PC-3 (cell line): ENCODE measurements around the gene NOP14. TPM values are rescaled to one million over a fixed set of nuclear protein-coding genes. Genes with fewer than 3 reads are reported as not detected.
"Not testable (repeated sequence)": the region's sequence is repeated elsewhere in the genome, so short reads cannot be mapped to it uniquely, and the experiment has no call there.

Experiments used
- ATAC-seq: fragments of 200-7000 bp; cut with Tn5 transposase; 2 replicates; pipeline ENCODE4 v1.9.1; 2020; ENCODE audit warnings: mild to moderate bottlenecking, moderate library complexity
- BruUV-seq: library from RNA; stranded (reverse); fragments of 400-500 nt; replicated peaks from 2 replicates; lab custom pipeline; 2021; lab: Mats Ljungman, UMichigan
- CTCF ChIA-PET: fragments of 300-600 bp; sonication (Branson Sonifier 250); formaldehyde crosslinking; loops from one replicate; lab custom pipeline; 2022; ENCODE audit warnings: antibody characterized with exemption; lab: Charles Lee
- POLR2A ChIA-PET: fragments of 300-600 bp; sonication (Branson Sonifier 250); formaldehyde crosslinking; loops from one replicate; lab custom pipeline; 2022; ENCODE audit warnings: antibody characterized with exemption; ENCODE audit not compliant: unreplicated experiment; lab: Charles Lee
- DNase-seq: peaks from one replicate; pipeline ENCODE4 v3.0.0-alpha.2; 2015
- H2AFZ ChIP-seq: fragments of 300-600 bp; sonication (generic); 2 replicates; pipeline ENCODE4 v1.6.0; 2016; ENCODE audit warnings: antibody characterized with exemption, low read length
- H3F3A ChIP-seq: fragments of 300-600 bp; sonication (generic); one replicate; pipeline ENCODE4 v1.6.0; 2017; ENCODE audit warnings: antibody characterized with exemption, low read length, control low read depth, mild to moderate bottlenecking; ENCODE audit not compliant: unreplicated experiment
- H3K27ac ChIP-seq: fragments of 300-600 bp; sonication (generic); 2 replicates; pipeline ENCODE4 v1.5.1; 2016; ENCODE audit warnings: mild to moderate bottlenecking, low read length
- H3K27me3 ChIP-seq: fragments of 300-600 bp; sonication (generic); 2 replicates; pipeline ENCODE4 v1.6.1; 2016; ENCODE audit warnings: low read length, mixed read lengths
- H3K36me3 ChIP-seq: fragments of 300-600 bp; sonication (generic); 2 replicates; pipeline ENCODE4 v1.6.1; 2016; ENCODE audit warnings: low read depth, mixed run types, low read length, mixed read lengths
- H3K4me1 ChIP-seq: fragments of 300-600 bp; sonication (generic); 2 replicates; pipeline ENCODE4 v1.5.1; 2016; ENCODE audit warnings: low read length; ENCODE audit not compliant: insufficient read depth
- H3K4me2 ChIP-seq: fragments of 300-600 bp; sonication (generic); 2 replicates; pipeline ENCODE4 v1.6.0; 2016; ENCODE audit warnings: low read length
- H3K4me3 ChIP-seq: fragments of 300-600 bp; sonication (generic); 2 replicates; pipeline ENCODE4 v1.5.1; 2016; ENCODE audit warnings: mild to moderate bottlenecking, low read length, mixed read lengths
- H3K79me2 ChIP-seq: fragments of 300-600 bp; sonication (generic); 2 replicates; pipeline ENCODE4 v1.6.1; 2017; ENCODE audit warnings: low read length, mixed read lengths
- H3K9ac ChIP-seq: fragments of 300-600 bp; sonication (generic); 2 replicates; pipeline ENCODE4 v1.6.0; 2016; ENCODE audit warnings: mild to moderate bottlenecking, low read length
- H3K9me2 ChIP-seq: fragments of 300-600 bp; sonication (generic); replicated peaks from 2 replicates; pipeline ENCODE4 v1.6.1; 2016; ENCODE audit warnings: mixed run types, low read length, mixed read lengths
- H3K9me3 ChIP-seq: fragments of 300-600 bp; sonication (generic); 2 replicates; pipeline ENCODE4 v1.6.1; 2016; ENCODE audit warnings: low read length, mixed read lengths
- H4K20me1 ChIP-seq: fragments of 300-600 bp; sonication (generic); 2 replicates; pipeline ENCODE4 v1.6.1; 2016; ENCODE audit warnings: low read length, mixed read lengths
- EZH2 ChIP-seq: fragments of 300-600 bp; sonication (generic); IDR thresholded peaks from one replicate; pipeline ENCODE4 v1.6.1; 2017; ENCODE audit warnings: antibody characterized with exemption, mild to moderate bottlenecking, low read length; ENCODE audit not compliant: unreplicated experiment
- EZH2phosphoT487 ChIP-seq: fragments of 300-600 bp; sonication (generic); IDR thresholded peaks from 2 replicates; pipeline ENCODE4 v1.6.1; 2018; ENCODE audit warnings: mild to moderate bottlenecking, antibody characterized with exemption, low read length, borderline replicate concordance
- intact Hi-C: fragments of 100-400 bp; cut with micrococcal nuclease; formaldehyde crosslinking; loops from 2 replicates; pipeline ENCODE4 v1.9.0; 2023
- total RNA-seq: library from RNA; depleted of rRNA; stranded (reverse); fragments of >200 nt; gene quantifications from 2 replicates; pipeline ENCODE4 v1.2.3, GENCODE V29; 2014
- TF ChIP-seq, protein P1 (sequence below): fragments of 300-600 bp; sonication (generic); conservative IDR thresholded peaks from 2 replicates; pipeline ENCODE4 v1.5.1; 2017; ENCODE audit warnings: antibody characterized with exemption, low read depth, mild to moderate bottlenecking, low read length

The NOP14 gene
- total RNA-seq, 1 experiment from 2014 or later = 26.0 TPM

DNA sequence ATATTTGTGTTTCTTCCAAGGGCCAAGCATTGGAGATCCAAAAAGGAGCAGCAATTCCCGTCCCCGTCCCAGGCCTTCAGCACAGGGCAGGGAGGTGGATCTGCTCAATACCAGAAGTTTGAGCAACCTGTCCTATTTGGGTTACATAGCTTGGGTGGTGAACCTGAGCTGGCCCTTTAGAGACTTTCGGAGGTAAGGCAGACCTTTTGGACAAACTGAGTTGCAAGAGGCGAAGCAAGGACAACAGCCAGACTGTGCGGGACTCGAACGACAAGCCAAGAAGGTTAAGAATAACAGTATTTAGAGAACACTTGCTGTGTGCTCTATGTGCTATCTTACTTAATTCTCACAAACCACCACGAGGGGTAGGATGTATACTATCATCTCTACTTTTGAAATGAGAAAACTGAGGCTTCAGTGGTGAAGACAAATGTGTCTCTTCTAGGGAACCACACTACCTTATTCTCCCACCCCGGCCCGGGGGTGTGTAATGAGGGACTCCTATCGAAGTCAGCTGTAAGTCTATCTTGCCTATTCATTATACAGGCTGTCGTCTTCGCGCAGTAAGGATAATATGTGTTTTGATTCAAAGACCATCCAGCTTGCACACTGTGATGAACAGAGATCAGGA lies 1.3 kb downstream of the NOP14 start:
- peak overlapping the region; percentile 90 for H3K4me2 ChIP-seq
- intact Hi-C loops = loop anchor here (5.0 kb wide), 1 partner anchor 75 kb away; no protein-coding TSS in a partner anchor
- H3K36me3 ChIP-seq = peaks cover 6% of the 10 kb centered on the region
- no peaks in the 10 kb centered on the region for H3K9me3 ChIP-seq
- CTCF ChIA-PET = no interaction called here
- H3K9ac ChIP-seq = peak overlapping the region; percentile 98
- H3K4me1 ChIP-seq = peaks cover 6% of the 10 kb centered on the region; the same call in 1 of the 2 replicates
- peaks cover 17% of the 10 kb centered on the region for H4K20me1 ChIP-seq
- H3K27ac ChIP-seq = no peak overlapping the region
- TF ChIP-seq, protein P1, sequence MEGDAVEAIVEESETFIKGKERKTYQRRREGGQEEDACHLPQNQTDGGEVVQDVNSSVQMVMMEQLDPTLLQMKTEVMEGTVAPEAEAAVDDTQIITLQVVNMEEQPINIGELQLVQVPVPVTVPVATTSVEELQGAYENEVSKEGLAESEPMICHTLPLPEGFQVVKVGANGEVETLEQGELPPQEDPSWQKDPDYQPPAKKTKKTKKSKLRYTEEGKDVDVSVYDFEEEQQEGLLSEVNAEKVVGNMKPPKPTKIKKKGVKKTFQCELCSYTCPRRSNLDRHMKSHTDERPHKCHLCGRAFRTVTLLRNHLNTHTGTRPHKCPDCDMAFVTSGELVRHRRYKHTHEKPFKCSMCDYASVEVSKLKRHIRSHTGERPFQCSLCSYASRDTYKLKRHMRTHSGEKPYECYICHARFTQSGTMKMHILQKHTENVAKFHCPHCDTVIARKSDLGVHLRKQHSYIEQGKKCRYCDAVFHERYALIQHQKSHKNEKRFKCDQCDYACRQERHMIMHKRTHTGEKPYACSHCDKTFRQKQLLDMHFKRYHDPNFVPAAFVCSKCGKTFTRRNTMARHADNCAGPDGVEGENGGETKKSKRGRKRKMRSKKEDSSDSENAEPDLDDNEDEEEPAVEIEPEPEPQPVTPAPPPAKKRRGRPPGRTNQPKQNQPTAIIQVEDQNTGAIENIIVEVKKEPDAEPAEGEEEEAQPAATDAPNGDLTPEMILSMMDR = no peak
- TF ChIP-seq EZH2phosphoT487 = no peak
- TF ChIP-seq EZH2 = no peak
- ATAC-seq (no peak), DNase-seq (no peak)
- peaks cover 61% of the 10 kb centered on the region for H3K79me2 ChIP-seq
- POLR2A ChIA-PET = interaction anchor here (0.6 to 1.0 kb wide), 2 partner anchors 8 to 424 kb away, joined by 3 to 8 read pairs; no protein-coding TSS in a partner anchor
- peak overlapping the region; percentile 86 for H3K4me3 ChIP-seq
- no peaks in the 10 kb centered on the region for H3K27me3 ChIP-seq
- H2AFZ ChIP-seq = no peak overlapping the region
- H3K9me2 ChIP-seq = no peaks in the 10 kb centered on the region
- no peaks in the 10 kb centered on the region for H3F3A ChIP-seq
- BruUV-seq = TSS peak; percentile 53

DNA sequence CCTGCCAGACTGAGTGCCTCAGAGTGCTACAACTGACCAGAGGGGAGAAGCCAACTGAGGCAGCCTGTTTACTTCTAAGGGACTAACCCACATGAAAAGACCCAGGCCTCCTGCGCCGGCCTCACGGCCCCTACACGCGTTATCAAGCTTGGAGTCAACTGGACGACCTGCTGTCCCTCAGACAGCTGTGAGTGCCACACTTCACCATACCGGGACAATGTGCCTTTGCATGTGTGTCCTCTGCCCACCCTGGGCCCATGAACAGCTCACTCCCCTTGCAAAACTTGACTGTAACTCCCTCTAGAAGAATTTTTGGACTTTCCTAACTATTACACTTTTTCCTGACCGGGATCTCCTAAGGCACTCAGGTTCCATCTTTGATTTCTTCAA lies 1.8 kb downstream of the NOP14 start:
- TF ChIP-seq EZH2phosphoT487 (no peak), EZH2 (no peak)
- TF ChIP-seq, protein P1 = no peak
- no peak for DNase-seq
- peaks cover 17% of the 10 kb centered on the region for H4K20me1 ChIP-seq
- no peak overlapping the region for H2AFZ ChIP-seq
- no peaks in the 10 kb centered on the region for H3K9me3 ChIP-seq
- peak overlapping the region; percentile 90 for H3K4me2 ChIP-seq
- peak overlapping the region; percentile 86 for H3K4me3 ChIP-seq
- H3K79me2 ChIP-seq = peaks cover 64% of the 10 kb centered on the region
- CTCF ChIA-PET = no interaction called here
- no peak for ATAC-seq
- H3K27me3 ChIP-seq = no peaks in the 10 kb centered on the region
- intact Hi-C loops = loop anchor here (5.0 kb wide), 1 partner anchor 76 kb away; no protein-coding TSS in a partner anchor
- POLR2A ChIA-PET = no interaction called here
- H3K27ac ChIP-seq = no peak overlapping the region
- H3K9me2 ChIP-seq = no peaks in the 10 kb centered on the region
- H3K4me1 ChIP-seq = peaks cover 6% of the 10 kb centered on the region; the same call in 1 of the 2 replicates
- no TSS peak for BruUV-seq
- peaks cover 11% of the 10 kb centered on the region for H3K36me3 ChIP-seq
- H3K9ac ChIP-seq = peak overlapping the region; percentile 98; the same call in 1 of the 2 replicates
- H3F3A ChIP-seq = no peaks in the 10 kb centered on the region

DNA sequence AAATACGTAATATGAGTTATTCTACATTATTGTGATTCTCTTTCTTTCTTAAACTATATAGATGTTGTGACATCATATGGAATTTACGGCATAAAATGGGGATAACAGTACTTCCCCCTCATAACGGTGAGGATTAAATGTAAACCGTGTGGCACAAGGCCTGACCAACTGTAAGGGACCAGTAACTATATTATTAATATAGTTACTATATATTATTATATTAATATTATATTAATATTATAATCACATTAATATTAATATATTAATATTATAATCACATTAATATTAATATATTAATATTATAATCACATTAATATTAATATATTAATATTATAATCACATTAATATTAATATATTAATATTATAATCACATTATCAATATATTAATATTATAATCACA lies 2.8 kb downstream of the NOP14 start:
- peaks cover 74% of the 10 kb centered on the region for H3K79me2 ChIP-seq
- H2AFZ ChIP-seq, H3K9ac ChIP-seq, H3K4me3 ChIP-seq, H3K4me1 ChIP-seq, BruUV-seq, CTCF ChIA-PET, H3F3A ChIP-seq, POLR2A ChIA-PET, H3K4me2 ChIP-seq, ATAC-seq, H3K27me3 ChIP-seq, DNase-seq, H3K9me2 ChIP-seq, H3K27ac ChIP-seq, H3K9me3 ChIP-seq: not testable (repeated sequence)
- intact Hi-C loops = loop anchor here (5.0 kb wide), 1 partner anchor 77 kb away; no protein-coding TSS in a partner anchor
- peaks cover 20% of the 10 kb centered on the region for H3K36me3 ChIP-seq
- H4K20me1 ChIP-seq = peaks cover 25% of the 10 kb centered on the region
